ENCODE results near the gene PCCA.
"Not testable (repeated sequence)": the region's sequence is repeated elsewhere in the genome, so short reads cannot be mapped to it uniquely, and the experiment has no call there.

PCCA gene

GRCh38 chr13:100098445-100099116, 9.7 kb downstream of the PCCA start:
- DNase-seq = no peak

- not testable (repeated sequence) for DNase-seq
These were observed 10.2 kb downstream of the PCCA start for GRCh38 chr13:100099117-100099445.

GRCh38 chr13:100100115-100100879, 11.4 kb downstream of the PCCA start:
- DNase-seq = no peak

GRCh38 chr13:100102042-100102441, 13.1 kb downstream of the PCCA start:
- DNase-seq = no peak

GRCh38 chr13:100106005-100106404, 17.1 kb downstream of the PCCA start:
- no peak for DNase-seq

- no peak for DNase-seq
These were observed 17.8 kb downstream of the PCCA start for GRCh38 chr13:100106705-100107104.

GRCh38 chr13:100108913-100109507, 20.1 kb downstream of the PCCA start:
- no peak for DNase-seq

GRCh38 chr13:100110269-100110668, 21.4 kb downstream of the PCCA start:
- no peak for DNase-seq

GRCh38 chr13:100112186-100112838, 23.4 kb downstream of the PCCA start:
- no peak for DNase-seq

- no peak for DNase-seq
These were observed 26.9 kb downstream of the PCCA start for GRCh38 chr13:100115693-100116254.

GRCh38 chr13:100124265-100124664, 35.4 kb downstream of the PCCA start:
- no peak for DNase-seq

GRCh38 chr13:100125946-100126345, 37.1 kb downstream of the PCCA start:
- DNase-seq = no peak

GRCh38 chr13:100128373-100128772, 39.5 kb downstream of the PCCA start:
- DNase-seq = no peak

- DNase-seq = no peak
These were observed 39.9 kb downstream of the PCCA start for GRCh38 chr13:100128838-100129237.

GRCh38 chr13:100129605-100130004, 40.7 kb downstream of the PCCA start:
- DNase-seq = no peak

- DNase-seq = peak; percentile 34
These were observed 41.2 kb downstream of the PCCA start for GRCh38 chr13:100130092-100130491.

- DNase-seq = no peak
These were observed 42.1 kb downstream of the PCCA start for GRCh38 chr13:100130930-100131511.

- DNase-seq = no peak
These were observed 43.1 kb downstream of the PCCA start for GRCh38 chr13:100131863-100132574.

GRCh38 chr13:100138859-100139491, 50.1 kb downstream of the PCCA start:
- no peak for DNase-seq

GRCh38 chr13:100139817-100140216, 50.9 kb downstream of the PCCA start:
- no peak for DNase-seq

GRCh38 chr13:100140441-100140840, 51.5 kb downstream of the PCCA start:
- DNase-seq = no peak
